Activated naive CD4-positive, alpha-beta T cell treated with anti-CD3 and anti-CD28 coated beads, Interleukin-2, amount 10 ng/mL, durations not matched to agents 7 days and 5 days (primary cell): ENCODE data around the gene MARCHF10.
"Not testable (repeated sequence)": the region's sequence is repeated elsewhere in the genome, so short reads cannot be mapped to it uniquely, and the experiment has no call there.

Experiments
- CTCF ChIA-PET: fragments of 350-600 bp; sonication (Branson Sonifier 250); formaldehyde crosslinking; loops from one replicate; lab custom pipeline; 2021; ENCODE audit warnings: antibody characterized with exemption; lab: Charles Lee
- DNase-seq: peaks from one replicate; pipeline ENCODE4 v3.0.0-alpha.2; 2020
- H3K27ac Mint-ChIP-seq: one replicate; pipeline ENCODE4 v1.8.0; 2021; ENCODE audit warnings: mild to moderate bottlenecking, moderate library complexity, mixed read lengths
- H3K27me3 Mint-ChIP-seq: one replicate; pipeline ENCODE4 v1.8.0; 2021; ENCODE audit warnings: mild to moderate bottlenecking, mixed read lengths
- H3K36me3 Mint-ChIP-seq: one replicate; pipeline ENCODE4 v1.8.0; 2021; ENCODE audit warnings: mixed read lengths
- H3K4me1 Mint-ChIP-seq: one replicate; pipeline ENCODE4 v1.8.0; 2021; ENCODE audit warnings: mixed read lengths
- H3K4me3 Mint-ChIP-seq: one replicate; pipeline ENCODE4 v1.8.0; 2021; ENCODE audit warnings: mild to moderate bottlenecking, moderate library complexity, mixed read lengths
- H3K9me3 Mint-ChIP-seq: one replicate; pipeline ENCODE4 v1.8.0; 2021; ENCODE audit warnings: mixed read lengths

MARCHF10 gene

DNA sequence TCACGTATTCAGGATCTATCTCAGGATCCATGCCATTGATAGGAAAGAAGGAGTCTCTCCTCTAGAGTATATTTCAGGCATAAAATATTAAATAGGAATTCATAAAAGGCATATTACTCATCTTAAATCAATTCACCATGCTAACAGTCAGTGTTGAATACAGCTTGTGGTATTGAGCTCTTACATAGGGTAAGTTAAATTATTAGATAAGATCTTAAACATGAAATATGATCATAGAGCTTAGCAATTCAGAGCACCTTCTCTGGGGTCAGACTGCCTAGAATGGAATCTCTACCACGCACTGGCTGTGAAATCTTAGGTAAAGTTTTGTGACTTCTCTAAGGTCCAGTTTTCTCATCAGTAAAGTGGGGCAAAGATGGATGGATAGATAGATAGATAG is 20.7 kb downstream of the MARCHF10 start:
- Mint-ChIP-seq H3K4me3 (no peak overlapping the region), H3K36me3 (no peaks in the 10 kb centered on the region), H3K27me3 (peaks cover 7% of the 10 kb centered on the region), H3K4me1 (no peaks in the 10 kb centered on the region), H3K9me3 (no peaks in the 10 kb centered on the region), H3K27ac (no peak overlapping the region)
- no peak for DNase-seq
- CTCF ChIA-PET: no interaction called here

DNA sequence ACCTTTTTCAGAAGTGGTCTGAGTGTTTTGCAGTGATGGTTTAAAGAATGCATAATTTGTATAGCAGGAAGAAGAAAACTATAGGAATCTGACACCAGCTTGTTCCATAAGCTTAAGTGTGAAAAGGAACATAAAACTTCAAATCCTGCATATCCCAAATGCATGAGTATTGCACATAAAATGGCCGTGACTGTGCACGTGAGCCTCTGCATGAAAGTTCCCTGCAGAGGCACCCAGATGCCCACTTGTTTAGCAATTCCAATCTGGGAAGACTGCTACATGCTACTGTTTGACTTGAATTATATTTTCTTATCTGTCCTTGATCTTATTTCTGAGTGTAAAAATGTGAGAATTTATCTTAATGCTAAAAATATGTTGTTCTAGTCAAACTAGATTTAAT is 21.5 kb downstream of the MARCHF10 start:
- no peak overlapping the region for H3K27ac Mint-ChIP-seq
- H3K27me3 Mint-ChIP-seq: peaks cover 7% of the 10 kb centered on the region
- H3K9me3 Mint-ChIP-seq: no peaks in the 10 kb centered on the region
- DNase-seq: no peak
- H3K4me3 Mint-ChIP-seq: no peak overlapping the region
- H3K36me3 Mint-ChIP-seq: no peaks in the 10 kb centered on the region
- H3K4me1 Mint-ChIP-seq: no peaks in the 10 kb centered on the region
- CTCF ChIA-PET: no interaction called here

DNA sequence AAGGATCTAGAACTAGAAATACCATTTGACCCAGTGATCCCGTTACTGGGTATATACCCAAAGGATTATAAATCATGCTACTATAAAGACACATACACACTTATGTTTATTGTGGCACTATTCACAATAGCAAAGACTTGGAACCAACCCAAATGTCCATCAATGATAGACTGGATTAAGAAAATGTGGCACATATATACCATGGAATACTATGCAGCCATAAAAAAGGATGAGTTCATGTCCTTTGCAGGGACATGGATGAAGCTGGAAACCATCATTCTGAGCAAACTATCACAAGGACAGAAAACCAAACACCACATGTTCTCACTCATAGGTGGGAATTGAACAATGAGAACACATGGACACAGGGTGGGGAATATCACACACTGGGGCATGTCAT is 22.1 kb downstream of the MARCHF10 start:
- H3K4me3 Mint-ChIP-seq, H3K36me3 Mint-ChIP-seq, H3K27ac Mint-ChIP-seq, CTCF ChIA-PET, H3K4me1 Mint-ChIP-seq, H3K27me3 Mint-ChIP-seq, H3K9me3 Mint-ChIP-seq, DNase-seq: not testable (repeated sequence)

DNA sequence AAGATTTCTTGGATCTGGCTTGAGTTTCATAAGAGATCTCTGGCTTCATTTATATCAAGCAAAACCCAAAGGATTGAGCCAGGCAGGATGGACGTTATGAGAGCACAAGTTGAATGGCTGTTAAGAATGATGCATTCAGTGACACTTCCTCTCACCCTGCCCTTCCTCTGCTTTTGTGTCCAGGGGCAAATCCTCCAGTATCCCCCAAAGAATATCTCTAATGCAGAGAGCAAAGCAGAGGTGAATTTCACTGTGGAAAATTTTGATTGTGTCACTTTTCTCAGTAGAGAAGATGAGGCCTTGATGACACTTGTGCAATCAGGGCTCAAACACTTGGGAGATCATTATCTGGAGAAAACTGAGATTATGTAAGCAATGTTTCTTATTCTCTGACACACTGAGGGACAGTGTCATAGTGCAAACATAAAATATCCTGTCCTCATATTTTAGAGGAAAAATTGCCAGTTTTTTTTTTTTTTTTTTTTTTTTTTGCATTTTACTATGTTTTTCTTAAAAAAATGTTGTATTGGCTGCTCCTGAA is 25.3 kb downstream of the MARCHF10 start:
- H3K9me3 Mint-ChIP-seq: no peaks in the 10 kb centered on the region
- CTCF ChIA-PET: no interaction called here
- peaks cover 8% of the 10 kb centered on the region for H3K27me3 Mint-ChIP-seq
- DNase-seq: no peak
- no peaks in the 10 kb centered on the region for H3K4me1 Mint-ChIP-seq
- H3K36me3 Mint-ChIP-seq: no peaks in the 10 kb centered on the region
- H3K4me3 Mint-ChIP-seq: no peak overlapping the region
- no peak overlapping the region for H3K27ac Mint-ChIP-seq

DNA sequence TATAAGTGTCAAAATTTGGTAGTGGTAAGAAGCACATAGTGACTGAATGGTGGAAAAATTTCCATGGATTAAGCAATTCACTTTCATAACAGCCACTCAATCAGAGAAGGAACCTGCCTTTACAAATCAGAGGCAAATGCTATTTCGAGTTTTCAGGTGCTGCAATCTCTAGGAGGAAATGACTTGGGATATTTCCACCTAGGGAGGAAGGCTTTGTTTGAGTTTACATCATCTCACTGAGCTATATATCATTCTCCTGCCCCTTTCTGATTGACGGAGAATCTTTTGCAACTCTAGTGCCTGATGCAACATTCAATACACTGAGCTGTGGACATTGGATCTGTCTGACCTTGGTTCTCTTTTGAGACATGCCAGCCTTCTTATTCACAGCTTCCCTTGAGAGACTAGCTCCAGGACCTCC is 26.3 kb downstream of the MARCHF10 start:
- Mint-ChIP-seq H3K9me3 (no peaks in the 10 kb centered on the region), H3K27ac (no peak overlapping the region), H3K4me3 (no peak overlapping the region), H3K27me3 (peaks cover 8% of the 10 kb centered on the region), H3K36me3 (no peaks in the 10 kb centered on the region), H3K4me1 (no peaks in the 10 kb centered on the region)
- DNase-seq: no peak
- CTCF ChIA-PET: no interaction called here

DNA sequence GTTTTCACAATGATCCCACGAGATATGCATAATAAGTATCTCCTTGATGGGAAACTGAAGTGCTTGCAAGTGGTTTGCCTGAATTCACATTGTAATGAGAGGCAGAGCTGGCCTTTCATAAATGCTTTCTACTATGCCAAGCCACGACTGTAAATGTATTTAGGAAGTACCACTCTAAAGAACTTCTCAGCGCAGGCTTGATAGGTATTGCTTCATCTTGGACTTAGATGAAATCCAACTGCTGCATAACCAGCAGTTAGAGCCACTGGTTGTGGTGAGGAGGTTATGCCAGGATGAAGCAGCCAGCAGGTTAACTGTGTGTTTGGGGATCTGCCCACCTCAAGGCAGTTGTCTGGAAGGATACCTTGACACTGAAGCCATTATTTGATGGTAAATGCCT is 26.8 kb downstream of the MARCHF10 start:
- no peaks in the 10 kb centered on the region for H3K9me3 Mint-ChIP-seq
- no peak overlapping the region for H3K4me3 Mint-ChIP-seq
- H3K27ac Mint-ChIP-seq: no peak overlapping the region
- peaks cover 8% of the 10 kb centered on the region for H3K27me3 Mint-ChIP-seq
- CTCF ChIA-PET: no interaction called here
- H3K4me1 Mint-ChIP-seq: no peaks in the 10 kb centered on the region
- H3K36me3 Mint-ChIP-seq: no peaks in the 10 kb centered on the region
- DNase-seq: no peak

DNA sequence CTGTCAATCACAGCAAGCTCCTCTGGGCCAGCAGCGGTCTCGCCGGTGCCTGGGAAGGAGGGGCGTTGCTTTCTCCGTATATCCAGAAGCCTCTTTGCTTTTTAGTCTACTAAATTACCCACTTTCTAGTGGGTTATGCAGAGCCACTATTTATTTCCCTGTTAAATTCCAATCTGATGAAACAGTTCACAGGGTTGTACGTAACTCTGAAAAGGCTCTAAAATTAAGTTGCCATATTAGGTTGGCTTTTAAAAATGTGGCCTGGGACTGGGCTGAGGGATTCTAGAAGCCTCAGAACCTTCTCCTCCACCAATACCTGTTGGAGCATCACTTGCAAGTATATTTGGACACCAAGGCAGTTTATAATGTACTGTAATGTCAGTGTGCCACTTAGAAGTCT is 27.2 kb downstream of the MARCHF10 start:
- no peaks in the 10 kb centered on the region for H3K9me3 Mint-ChIP-seq
- H3K27me3 Mint-ChIP-seq: peaks cover 8% of the 10 kb centered on the region
- H3K4me3 Mint-ChIP-seq: no peak overlapping the region
- H3K36me3 Mint-ChIP-seq: no peaks in the 10 kb centered on the region
- no peak for DNase-seq
- CTCF ChIA-PET: no interaction called here
- H3K27ac Mint-ChIP-seq: no peak overlapping the region
- no peaks in the 10 kb centered on the region for H3K4me1 Mint-ChIP-seq

DNA sequence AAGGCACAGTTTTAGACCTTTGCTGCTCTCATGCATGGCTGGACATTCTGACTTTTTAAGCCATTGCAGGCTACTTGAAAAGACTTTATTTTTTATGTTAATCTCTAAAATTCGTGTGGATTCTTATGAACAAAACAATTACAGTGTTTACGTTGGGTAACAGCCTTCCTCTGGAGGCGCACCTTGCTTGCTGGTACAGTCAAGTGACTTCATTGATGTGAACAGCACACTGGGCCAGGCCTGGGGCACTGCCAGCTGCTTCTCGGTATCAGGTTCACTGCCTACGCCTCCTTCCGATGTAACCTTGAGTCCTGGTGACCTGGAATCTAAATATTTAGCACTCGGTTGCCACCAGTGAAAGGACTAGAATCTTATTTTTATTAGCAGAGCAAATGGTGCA is 27.8 kb downstream of the MARCHF10 start:
- DNase-seq: no peak
- Mint-ChIP-seq H3K9me3 (no peaks in the 10 kb centered on the region), H3K4me1 (no peaks in the 10 kb centered on the region), H3K27ac (no peak overlapping the region), H3K36me3 (no peaks in the 10 kb centered on the region), H3K4me3 (no peak overlapping the region), H3K27me3 (peaks cover 5% of the 10 kb centered on the region)
- CTCF ChIA-PET: no interaction called here

DNA sequence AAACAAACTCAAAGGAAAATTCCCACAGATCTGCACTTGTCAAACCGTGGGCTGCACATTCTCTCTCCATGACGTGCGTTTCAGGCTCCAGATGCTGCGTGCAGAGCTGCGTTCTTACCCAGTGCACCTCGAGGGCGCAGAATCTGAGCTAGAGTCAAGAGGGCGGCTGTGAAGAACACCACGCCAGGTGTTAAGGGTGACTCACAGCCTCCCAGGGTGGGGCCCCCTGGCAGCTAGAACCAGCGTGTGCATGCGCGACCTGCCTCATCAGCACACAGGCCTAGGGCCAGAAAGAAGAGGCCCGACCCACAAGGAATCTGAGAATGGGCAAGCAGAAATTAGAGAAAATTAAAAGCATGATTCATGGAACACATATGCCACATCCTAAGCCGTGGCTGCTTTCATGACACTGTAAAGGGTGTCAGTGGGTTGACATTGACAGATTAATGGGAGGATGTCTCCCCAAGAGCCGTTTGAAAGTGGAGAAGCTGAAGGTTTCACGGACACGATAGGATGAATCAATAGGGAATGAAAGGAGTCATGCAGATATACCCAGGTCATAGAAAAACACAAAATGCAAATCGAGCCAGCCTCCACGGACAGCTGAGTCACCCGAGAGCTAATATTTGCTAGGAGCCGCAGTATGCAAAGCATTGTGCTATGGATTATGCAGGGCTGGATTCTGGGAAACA is 29.0 kb downstream of the MARCHF10 start:
- CTCF ChIA-PET: no interaction called here
- no peaks in the 10 kb centered on the region for H3K9me3 Mint-ChIP-seq
- H3K27me3 Mint-ChIP-seq: peaks cover 5% of the 10 kb centered on the region
- DNase-seq: no peak
- no peaks in the 10 kb centered on the region for H3K36me3 Mint-ChIP-seq
- no peaks in the 10 kb centered on the region for H3K4me1 Mint-ChIP-seq
- H3K27ac Mint-ChIP-seq: no peak overlapping the region
- H3K4me3 Mint-ChIP-seq: no peak overlapping the region

DNA sequence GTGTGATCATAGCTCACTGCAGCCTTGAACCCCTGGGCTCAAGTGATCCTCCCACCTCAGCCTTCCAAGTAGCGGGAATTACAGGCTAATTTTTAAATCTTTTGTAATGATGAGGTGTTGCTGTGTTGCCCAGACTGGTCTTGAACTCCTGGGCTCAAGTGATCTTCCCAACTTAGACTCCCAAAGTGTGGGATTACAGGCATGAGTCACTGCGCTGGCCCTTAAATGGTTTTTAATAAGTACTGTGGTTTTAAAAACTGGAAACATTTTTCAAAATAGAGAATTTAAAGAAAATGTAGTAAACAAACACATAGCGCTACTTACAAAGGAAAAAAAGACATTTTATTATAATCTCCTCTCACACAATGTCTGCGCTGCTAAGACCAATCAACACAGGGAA is 32.2 kb downstream of the MARCHF10 start:
- peaks cover 8% of the 10 kb centered on the region for H3K27me3 Mint-ChIP-seq
- H3K36me3 Mint-ChIP-seq: no peaks in the 10 kb centered on the region
- H3K4me1 Mint-ChIP-seq: no peaks in the 10 kb centered on the region
- no peak overlapping the region for H3K4me3 Mint-ChIP-seq
- CTCF ChIA-PET: interaction anchor here (0.7 kb wide), 1 partner anchor 17 kb away, joined by 3 read pairs; no protein-coding TSS in a partner anchor
- peaks cover 2% of the 10 kb centered on the region for H3K9me3 Mint-ChIP-seq
- no peak overlapping the region for H3K27ac Mint-ChIP-seq
- no peak for DNase-seq

DNA sequence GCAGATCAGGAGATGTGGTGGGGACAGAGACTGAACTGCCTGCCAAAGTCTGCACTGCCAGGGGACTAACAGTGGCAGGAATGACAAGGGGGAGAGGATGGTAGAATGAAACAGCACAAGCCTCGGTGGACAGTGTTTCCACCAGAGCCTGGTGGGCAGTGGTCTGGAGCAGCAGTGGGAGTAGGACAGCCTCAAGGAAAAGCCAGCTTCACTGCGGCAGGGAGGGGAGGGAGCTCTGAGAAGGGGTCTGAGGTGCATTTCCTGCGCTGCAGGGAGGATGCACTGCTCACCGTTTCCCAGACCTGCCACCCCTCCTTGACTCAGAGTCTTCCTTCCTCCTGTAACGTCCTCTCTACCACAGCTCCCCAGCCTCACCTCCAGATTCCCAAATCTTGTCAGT is 33.8 kb downstream of the MARCHF10 start:
- Mint-ChIP-seq H3K4me3 (no peak overlapping the region), H3K9me3 (peaks cover 2% of the 10 kb centered on the region), H3K4me1 (no peaks in the 10 kb centered on the region), H3K27me3 (peaks cover 8% of the 10 kb centered on the region), H3K36me3 (no peaks in the 10 kb centered on the region), H3K27ac (no peak overlapping the region)
- CTCF ChIA-PET: no interaction called here
- no peak for DNase-seq

DNA sequence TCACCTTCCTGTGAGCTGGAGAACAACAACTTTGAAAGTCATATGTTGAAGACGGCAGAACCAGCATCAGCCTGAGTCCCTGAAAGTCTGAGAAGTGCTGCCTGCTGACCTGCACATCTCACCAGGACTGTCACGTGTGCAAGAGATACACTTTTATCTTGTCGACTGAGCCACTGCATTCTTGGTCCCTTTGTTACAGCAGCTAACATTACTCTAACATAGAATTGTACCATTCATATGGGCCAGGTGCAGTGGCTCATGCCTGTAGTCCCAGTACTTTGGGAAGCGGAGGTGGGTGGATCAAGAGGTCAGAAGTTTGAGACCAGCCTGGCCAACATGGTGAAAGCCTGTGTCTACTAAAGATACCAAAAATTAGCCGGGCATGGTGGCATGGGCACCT is 40.1 kb downstream of the MARCHF10 start:
- Mint-ChIP-seq H3K4me3 (no peak overlapping the region), H3K36me3 (no peaks in the 10 kb centered on the region), H3K9me3 (peaks cover 2% of the 10 kb centered on the region), H3K27ac (no peak overlapping the region), H3K4me1 (no peaks in the 10 kb centered on the region), H3K27me3 (peaks cover 6% of the 10 kb centered on the region)
- CTCF ChIA-PET: no interaction called here
- no peak for DNase-seq

DNA sequence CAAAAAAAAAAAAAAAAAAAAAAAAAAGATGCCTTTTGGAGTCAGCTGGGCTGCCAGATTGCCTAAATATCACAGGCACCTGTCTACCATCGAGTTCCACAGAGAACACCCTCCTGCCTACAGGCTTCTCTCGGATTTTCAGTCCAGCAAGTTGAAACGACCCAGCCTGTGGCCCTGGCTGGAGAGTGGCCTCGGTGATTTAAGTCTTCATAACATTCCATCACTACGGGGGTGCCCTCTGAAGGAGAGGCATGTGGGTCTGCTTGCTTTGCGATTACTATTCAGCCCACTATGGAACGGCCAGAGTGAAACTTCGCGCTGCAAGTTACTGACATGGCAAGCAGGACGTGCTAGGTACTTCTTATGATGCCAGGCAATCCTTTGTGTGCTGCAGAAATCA is 42.8 kb downstream of the MARCHF10 start:
- no peak overlapping the region for H3K4me3 Mint-ChIP-seq
- no peaks in the 10 kb centered on the region for H3K4me1 Mint-ChIP-seq
- no peak for DNase-seq
- H3K27me3 Mint-ChIP-seq: peaks cover 9% of the 10 kb centered on the region
- H3K36me3 Mint-ChIP-seq: no peaks in the 10 kb centered on the region
- H3K27ac Mint-ChIP-seq: no peak overlapping the region
- H3K9me3 Mint-ChIP-seq: no peaks in the 10 kb centered on the region
- CTCF ChIA-PET: no interaction called here

DNA sequence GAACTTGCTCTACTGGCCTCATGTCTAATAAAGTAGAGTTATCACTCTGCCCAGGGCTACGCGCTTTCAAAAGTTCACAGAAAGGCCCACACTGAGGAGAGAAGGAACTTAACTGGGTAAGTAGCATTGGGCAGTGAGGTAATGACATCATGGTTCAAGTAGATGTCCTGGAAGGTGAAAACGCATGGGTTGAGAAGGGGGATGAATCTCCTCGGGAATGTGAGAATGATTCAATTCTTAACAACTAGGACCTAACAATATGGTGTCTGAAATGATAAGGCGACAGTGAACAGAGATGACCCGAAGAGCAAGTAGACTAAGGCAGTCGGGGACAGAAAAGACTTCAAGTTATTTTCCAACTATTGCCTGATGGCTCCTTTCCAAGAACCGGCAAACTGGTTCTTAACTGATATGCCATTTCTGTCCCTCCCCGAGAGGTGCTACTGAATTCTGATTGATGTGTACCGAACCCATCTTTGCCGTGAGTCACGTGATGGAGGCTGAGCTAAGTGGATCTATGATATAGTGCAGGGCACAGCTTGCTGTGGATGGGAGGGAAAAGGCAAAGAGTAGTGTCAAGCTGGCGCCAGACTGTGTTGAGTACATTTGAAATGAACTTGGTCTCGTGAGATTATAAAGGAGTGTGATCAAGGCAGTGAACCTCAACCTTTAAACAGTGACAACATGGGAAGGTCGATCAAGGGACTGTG is 44.1 kb downstream of the MARCHF10 start:
- no peaks in the 10 kb centered on the region for H3K4me1 Mint-ChIP-seq
- CTCF ChIA-PET: no interaction called here
- H3K36me3 Mint-ChIP-seq: no peaks in the 10 kb centered on the region
- H3K27me3 Mint-ChIP-seq: peaks cover 10% of the 10 kb centered on the region
- no peaks in the 10 kb centered on the region for H3K9me3 Mint-ChIP-seq
- no peak for DNase-seq
- no peak overlapping the region for H3K27ac Mint-ChIP-seq
- no peak overlapping the region for H3K4me3 Mint-ChIP-seq

DNA sequence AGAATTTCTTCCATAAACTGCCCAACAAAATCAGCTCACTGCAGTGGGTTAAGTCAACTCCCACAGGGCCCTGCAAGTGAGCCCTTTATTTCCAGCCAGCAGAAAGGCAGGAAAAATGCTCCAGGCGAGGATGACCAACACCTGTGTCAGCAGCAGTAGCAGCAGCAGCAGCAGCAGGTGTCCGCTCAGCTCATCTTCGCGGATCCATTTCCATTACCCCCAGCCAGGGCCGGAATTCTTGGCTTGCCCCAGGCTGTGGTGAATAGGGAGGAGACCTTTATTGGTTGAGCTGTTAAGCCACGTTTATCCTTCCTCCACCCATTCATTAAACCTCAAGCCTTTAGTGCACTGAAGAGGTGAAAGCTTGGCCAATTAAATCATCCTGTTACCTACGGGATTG is 46.2 kb downstream of the MARCHF10 start:
- DNase-seq: no peak
- H3K27me3 Mint-ChIP-seq: peaks cover 8% of the 10 kb centered on the region
- H3K4me1 Mint-ChIP-seq: no peaks in the 10 kb centered on the region
- no peak overlapping the region for H3K27ac Mint-ChIP-seq
- no peaks in the 10 kb centered on the region for H3K9me3 Mint-ChIP-seq
- CTCF ChIA-PET: no interaction called here
- no peak overlapping the region for H3K4me3 Mint-ChIP-seq
- no peaks in the 10 kb centered on the region for H3K36me3 Mint-ChIP-seq
